H9 (cell line): Measurements from ENCODE around the gene FOXI1. TPM values are rescaled to one million over a fixed set of nuclear protein-coding genes. Genes with fewer than 3 reads are reported as not detected.

Source experiments
- DNase-seq: peaks from one replicate; pipeline ENCODE4 v3.0.0-alpha.2; 2017
- H2AFZ ChIP-seq: one replicate; pipeline ENCODE4 v1.6.1; 2013; ENCODE audit warnings: mild to moderate bottlenecking, low read length, control low read depth, moderate library complexity
- H2AK5ac ChIP-seq: 2 replicates; pipeline ENCODE4 v1.6.1; 2013; ENCODE audit warnings: low read length, control low read depth, mixed read lengths; ENCODE audit not compliant: insufficient read length
- H2BK120ac ChIP-seq: one replicate; pipeline ENCODE4 v1.6.1; 2013; ENCODE audit warnings: low read depth, mild to moderate bottlenecking, low read length, control low read depth, inconsistent platforms; ENCODE audit not compliant: poor library complexity, severe bottlenecking
- H2BK12ac ChIP-seq: 2 replicates; pipeline ENCODE4 v1.6.1; 2013; ENCODE audit warnings: low read length, control low read depth, mixed read lengths, low read depth; ENCODE audit not compliant: insufficient read length
- H2BK15ac ChIP-seq: 2 replicates; pipeline ENCODE4 v1.6.1; 2013; ENCODE audit warnings: low read depth, low read length, control low read depth
- H2BK20ac ChIP-seq: one replicate; pipeline ENCODE4 v1.6.1; 2013; ENCODE audit warnings: low read depth, mild to moderate bottlenecking, low read length, control low read depth, inconsistent platforms; ENCODE audit not compliant: poor library complexity, severe bottlenecking
- H2BK5ac ChIP-seq: 2 replicates; pipeline ENCODE4 v1.6.1; 2013; ENCODE audit warnings: low read length, control low read depth, mixed read lengths; ENCODE audit not compliant: insufficient read length
- H3K14ac ChIP-seq: 2 replicates; pipeline ENCODE4 v1.6.1; 2013; ENCODE audit warnings: low read length, control low read depth; ENCODE audit not compliant: insufficient read depth
- H3K18ac ChIP-seq: 2 replicates; pipeline ENCODE4 v1.6.1; 2013; ENCODE audit warnings: low read depth, mild to moderate bottlenecking, mixed read lengths, low read length, control low read depth; ENCODE audit not compliant: insufficient read length
- H3K23ac ChIP-seq: 2 replicates; pipeline ENCODE4 v1.6.1; 2013; ENCODE audit warnings: low read length, control low read depth, mixed read lengths, low read depth; ENCODE audit not compliant: insufficient read length
- H3K23me2 ChIP-seq: 2 replicates; pipeline ENCODE4 v1.6.1; 2013; ENCODE audit warnings: low read depth, mild to moderate bottlenecking, mixed read lengths, low read length, control low read depth; ENCODE audit not compliant: insufficient read length, poor library complexity, severe bottlenecking
- H3K27ac ChIP-seq: 2 replicates; pipeline ENCODE4 v1.5.1; 2013; ENCODE audit warnings: low read length, control low read depth, mixed read lengths, low read depth; ENCODE audit not compliant: insufficient read length
- H3K27me3 ChIP-seq: 2 replicates; pipeline ENCODE4 v1.6.1; 2013; ENCODE audit warnings: low read length, control low read depth, inconsistent platforms; ENCODE audit not compliant: insufficient read depth
- H3K4ac ChIP-seq: 2 replicates; pipeline ENCODE4 v1.6.1; 2013; ENCODE audit warnings: low read depth, mild to moderate bottlenecking, control low read depth, inconsistent platforms, low read length, moderate library complexity
- H3K4me1 ChIP-seq: 2 replicates; pipeline ENCODE4 v1.6.1; 2013; ENCODE audit warnings: low read length, control low read depth, inconsistent platforms; ENCODE audit not compliant: insufficient read depth
- H3K4me2 ChIP-seq: 2 replicates; pipeline ENCODE4 v1.6.1; 2013; ENCODE audit warnings: low read length, control low read depth, mixed read lengths; ENCODE audit not compliant: insufficient read length, insufficient read depth
- H3K56ac ChIP-seq: 2 replicates; pipeline ENCODE4 v1.6.1; 2013; ENCODE audit warnings: low read depth, mild to moderate bottlenecking, mixed read lengths, low read length, control low read depth; ENCODE audit not compliant: insufficient read length
- H3K79me1 ChIP-seq: 2 replicates; pipeline ENCODE4 v1.6.1; 2013; ENCODE audit warnings: low read depth, mild to moderate bottlenecking, moderate library complexity, low read length, control low read depth, inconsistent platforms; ENCODE audit not compliant: insufficient read depth, poor library complexity, severe bottlenecking
- H3K79me2 ChIP-seq: 2 replicates; pipeline ENCODE4 v1.6.1; 2013; ENCODE audit warnings: low read length, control low read depth, inconsistent platforms; ENCODE audit not compliant: insufficient read depth
- H3K9ac ChIP-seq: 2 replicates; pipeline ENCODE4 v1.6.1; 2013; ENCODE audit warnings: low read length, control low read depth, mixed read lengths; ENCODE audit not compliant: insufficient read length; ENCODE audit errors: extremely low read depth
- H3K9me3 ChIP-seq: one replicate; pipeline ENCODE4 v1.6.1; 2013; ENCODE audit warnings: low read depth, low read length, inconsistent platforms; ENCODE audit not compliant: control insufficient read depth
- H3T11ph ChIP-seq: one replicate; pipeline ENCODE4 v1.6.1; 2013; ENCODE audit warnings: mild to moderate bottlenecking, low read length, control low read depth, inconsistent platforms
- H4K20me1 ChIP-seq: one replicate; pipeline ENCODE4 v1.6.1; 2013; ENCODE audit not compliant: control insufficient read depth, insufficient read length, insufficient read depth
- H4K5ac ChIP-seq: 2 replicates; pipeline ENCODE4 v1.6.1; 2013; ENCODE audit warnings: low read depth, mild to moderate bottlenecking, mixed read lengths, low read length, control low read depth; ENCODE audit not compliant: insufficient read length
- H4K8ac ChIP-seq: replicated peaks from 2 replicates; pipeline ENCODE4 v1.6.1; 2013; ENCODE audit warnings: low read length, control low read depth, mixed read lengths, low read depth; ENCODE audit not compliant: insufficient read length
- H4K91ac ChIP-seq: 2 replicates; pipeline ENCODE4 v1.6.1; 2013; ENCODE audit warnings: low read depth, mild to moderate bottlenecking, moderate library complexity, mixed read lengths, low read length, control low read depth; ENCODE audit not compliant: insufficient read length
- H3K27ac Mint-ChIP-seq, 3 experiments: 2 replicates in 2 of 3; 3 replicates in 1 of 3; pipeline ENCODE4 v1.8.0; 2020 to 2021; ENCODE audit warnings: mixed read lengths in 3 of 3, mild to moderate bottlenecking in 1 of 3, moderate library complexity in 1 of 3
- H3K27me3 Mint-ChIP-seq: 2 replicates; pipeline ENCODE4 v1.8.0; 2021; ENCODE audit warnings: low read depth, mild to moderate bottlenecking, moderate library complexity, mixed read lengths
- H3K36me3 Mint-ChIP-seq, 3 experiments: 2 replicates in 2 of 3; 3 replicates in 1 of 3; pipeline ENCODE4 v1.8.0; 2020 to 2021; ENCODE audit warnings: low read depth in 3 of 3, mixed read lengths in 3 of 3; ENCODE audit not compliant: insufficient read depth in 1 of 3
- H3K4me1 Mint-ChIP-seq, 2 experiments: 2 replicates each; pipeline ENCODE4 v1.8.0; 2020; ENCODE audit warnings: mixed read lengths in 2 of 2
- H3K4me3 Mint-ChIP-seq, 2 experiments: 2 replicates in 1 of 2; 3 replicates in 1 of 2; pipeline ENCODE4 v1.8.0; 2020 to 2021; ENCODE audit warnings: mild to moderate bottlenecking in 2 of 2, mixed read lengths in 2 of 2, moderate library complexity in 1 of 2
- H3K9me3 Mint-ChIP-seq, 2 experiments: 2 replicates in 1 of 2; 3 replicates in 1 of 2; pipeline ENCODE4 v1.8.0; 2020; ENCODE audit warnings: mild to moderate bottlenecking in 2 of 2, mixed read lengths in 2 of 2, moderate library complexity in 1 of 2
- CTCF ChIP-seq: fragments of 200-600 bp; sonication (generic); conservative IDR thresholded peaks from 3 replicates; pipeline ENCODE4 v1.8.0; 2021; ENCODE audit warnings: antibody characterized with exemption, mild to moderate bottlenecking
- WGBS: extraction: QIAGEN DNeasy Blood & Tissue Kit; methylation state at CpG from one replicate; pipeline ENCODE4 v1.1.7; 2013; ENCODE audit warnings: missing lambda C conversion rate, low lambda C conversion rate, mixed read lengths; ENCODE audit not compliant: insufficient read length; ENCODE audit errors: extremely low coverage; 5-methylcytosine and 5-hydroxymethylcytosine counted together
- total RNA-seq: library from RNA; stranded (reverse); gene quantifications from 2 replicates; pipeline ENCODE4 v1.2.1, GENCODE V29; 2021

Gene FOXI1
- total RNA-seq, 1 experiment from 2014 or later, result not detected

DNA sequence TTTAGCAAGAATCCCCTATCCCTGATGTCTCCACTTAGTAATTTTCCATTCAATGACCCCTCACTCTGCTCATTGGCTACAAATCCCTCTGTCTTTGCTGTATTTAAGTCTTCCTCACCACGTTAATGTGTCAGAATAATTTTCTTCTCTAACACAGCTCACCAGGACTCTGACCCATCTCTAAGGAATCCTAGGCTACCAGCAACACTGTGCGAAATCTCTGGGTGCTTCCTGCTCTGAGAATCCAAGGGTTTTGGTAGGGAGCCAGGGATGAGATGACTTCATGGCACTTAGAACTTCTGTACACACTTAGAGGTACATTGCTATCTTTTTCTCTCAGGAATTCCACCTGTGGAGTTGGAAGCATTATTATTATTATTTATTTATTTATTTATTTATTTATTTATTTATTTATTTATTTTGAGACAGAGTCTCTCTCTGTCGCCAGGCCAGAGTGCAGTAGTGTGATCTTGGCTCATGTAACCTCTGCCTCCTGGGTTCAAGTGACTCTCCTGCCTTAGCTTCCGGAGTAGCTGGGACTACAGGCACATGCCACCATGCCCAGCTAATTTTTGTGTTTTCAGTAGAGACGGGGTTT, 53.5 kb downstream of the FOXI1 start:
- Histone ChIP-seq H3K9me3 (no peaks in the 10 kb centered on the region), H3K27me3 (no peaks in the 10 kb centered on the region), H3K56ac (no peak overlapping the region), H3K14ac (no peak overlapping the region), H2BK12ac (no peak overlapping the region), H4K91ac (no peak overlapping the region), H4K5ac (no peak overlapping the region), H2AFZ (no peak overlapping the region), H2AK5ac (no peak overlapping the region), H3K27ac (no peak overlapping the region), H3K23ac (no peak overlapping the region), H2BK20ac (no peak overlapping the region), H3K4me1 (no peaks in the 10 kb centered on the region; the same call in 1 of the 2 replicates), H4K20me1 (no peaks in the 10 kb centered on the region), H2BK5ac (no peak overlapping the region), H3K9ac (no peak overlapping the region), H3K23me2 (no peaks in the 10 kb centered on the region), H3K18ac (no peak overlapping the region), H3T11ph (no peak overlapping the region), H3K79me2 (no peaks in the 10 kb centered on the region), H3K79me1 (no peaks in the 10 kb centered on the region), H4K8ac (no peak overlapping the region), H2BK120ac (no peak overlapping the region), H3K4me2 (no peak overlapping the region), H2BK15ac (no peak overlapping the region), H3K4ac (no peak overlapping the region)
- Mint-ChIP-seq H3K27ac (no peak overlapping the region; a peak in 1 of 7 replicates), H3K4me1 (peaks cover 10 to 12% of the 10 kb centered on the region in 2 experiments), H3K36me3 (no peaks in the 10 kb centered on the region), H3K4me3 (no peak overlapping the region; a peak in 1 of 5 replicates), H3K27me3 (no peaks in the 10 kb centered on the region), H3K9me3 (no peaks in the 10 kb centered on the region)
- WGBS, result no CpG with 5 or more reads among the region's 5 CpGs
- DNase-seq, result no peak
- no peak for TF ChIP-seq CTCF

Other genes starting within 250 kb of the FOXI1 start
- gene INSYN2B, start 125.4 kb upstream of the FOXI1 start, total RNA-seq, result not detected in 2 replicates
- 0.90 and 1.4 TPM in 2 replicates for gene C5orf58, start 127.1 kb downstream of the FOXI1 start, total RNA-seq
- 0.09 TPM in 1 of 2 replicates, not detected in the other for gene LCP2, start 191.9 kb downstream of the FOXI1 start, total RNA-seq